IPS-20b (cell line): ENCODE results near the gene OR4K17.
"Not testable (repeated sequence)": the region's sequence is repeated elsewhere in the genome, so short reads cannot be mapped to it uniquely, and the experiment has no call there.

ENCODE experiments used
- H3K27ac ChIP-seq: one replicate; pipeline ENCODE4 v1.5.1; 2013; ENCODE audit warnings: low read length
- H3K27me3 ChIP-seq: 2 replicates; pipeline ENCODE4 v1.6.1; 2013; ENCODE audit warnings: mild to moderate bottlenecking, low read length, inconsistent platforms; ENCODE audit not compliant: insufficient read depth
- H3K36me3 ChIP-seq: 2 replicates; pipeline ENCODE4 v1.6.1; 2013; ENCODE audit warnings: low read depth, mild to moderate bottlenecking, inconsistent platforms, low read length, moderate library complexity; ENCODE audit not compliant: insufficient read depth
- H3K4me1 ChIP-seq: 2 replicates; pipeline ENCODE4 v1.6.1; 2013; ENCODE audit warnings: mild to moderate bottlenecking, control low read depth, inconsistent platforms, low read length, moderate library complexity; ENCODE audit not compliant: insufficient read depth
- H3K4me3 ChIP-seq: 2 replicates; pipeline ENCODE4 v1.5.1; 2013; ENCODE audit warnings: mild to moderate bottlenecking, low read length, inconsistent platforms
- H3K9ac ChIP-seq: 2 replicates; pipeline ENCODE4 v1.6.1; 2013; ENCODE audit warnings: low read depth, mild to moderate bottlenecking, inconsistent platforms, low read length, moderate library complexity
- H3K9me3 ChIP-seq: 2 replicates; pipeline ENCODE4 v1.6.1; 2013; ENCODE audit warnings: mild to moderate bottlenecking, low read depth, low read length, inconsistent platforms; ENCODE audit not compliant: insufficient read depth

The OR4K17 gene

GRCh38 chr14:20169852-20170251 lies 59.3 kb downstream of the OR4K17 start:
- not testable (repeated sequence) for H3K27ac ChIP-seq

More at GRCh38 chr14:20169852-20170251, 59.3 kb downstream of the OR4K17 start:
- H3K9me3 ChIP-seq: peaks cover 65% of the 10 kb centered on the region
- H3K27me3 ChIP-seq, H3K4me1 ChIP-seq, H3K9ac ChIP-seq, H3K36me3 ChIP-seq, H3K4me3 ChIP-seq: not testable (repeated sequence)
